GM18505 (cell line): Measurements from ENCODE around the gene AQP5.
A peak's percentile ranks its signal among the peaks of the same experiment; 100 is the strongest.

Experiments used
- ATAC-seq: cut with Tn5 transposase; IDR thresholded peaks from one replicate; pipeline ENCODE4 v1.9.1; 2021; ENCODE audit not compliant: unreplicated experiment
- POLR2A ChIP-seq: IDR thresholded peaks from 4 replicates; pipeline ENCODE4 v1.6.1; 2011; ENCODE audit warnings: borderline replicate concordance; ENCODE audit not compliant: insufficient read depth, insufficient read length; ENCODE audit errors: extremely low read depth

Gene AQP5

GRCh38 chr12:49959685-49960473 lies 1.8 kb upstream of the AQP5 start:
- no peak for ATAC-seq
- TF ChIP-seq POLR2A, result no peak

- ATAC-seq, result no peak
- TF ChIP-seq POLR2A, result no peak
Observed at GRCh38 chr12:49960474-49961110, 1.1 kb upstream of the AQP5 start.

DNA sequence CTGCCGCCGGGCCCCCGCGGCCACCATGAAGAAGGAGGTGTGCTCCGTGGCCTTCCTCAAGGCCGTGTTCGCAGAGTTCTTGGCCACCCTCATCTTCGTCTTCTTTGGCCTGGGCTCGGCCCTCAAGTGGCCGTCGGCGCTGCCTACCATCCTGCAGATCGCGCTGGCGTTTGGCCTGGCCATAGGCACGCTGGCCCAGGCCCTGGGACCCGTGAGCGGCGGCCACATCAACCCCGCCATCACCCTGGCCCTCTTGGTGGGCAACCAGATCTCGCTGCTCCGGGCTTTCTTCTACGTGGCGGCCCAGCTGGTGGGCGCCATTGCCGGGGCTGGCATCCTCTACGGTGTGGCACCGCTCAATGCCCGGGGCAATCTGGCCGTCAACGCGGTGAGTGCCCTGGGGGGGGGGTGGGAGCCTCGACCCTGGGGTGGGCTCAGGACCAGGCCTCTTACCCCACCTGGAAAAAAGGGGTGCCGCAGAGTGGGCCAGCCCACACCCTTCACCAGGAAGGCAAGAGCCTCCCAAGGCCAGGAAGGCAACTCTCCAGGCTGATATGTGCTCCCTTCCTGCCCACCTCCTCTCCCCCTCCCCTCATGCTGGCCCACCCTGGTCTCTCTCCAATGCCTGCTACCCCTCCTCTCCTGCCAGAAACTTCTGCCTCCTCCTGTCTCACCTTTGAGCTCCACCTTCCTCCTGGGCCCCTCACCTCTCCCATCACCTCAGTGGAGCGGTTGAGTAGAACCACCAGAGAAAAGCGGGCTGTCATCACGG lies 507 bp downstream of the AQP5 start:
- no peak for TF ChIP-seq POLR2A

DNA sequence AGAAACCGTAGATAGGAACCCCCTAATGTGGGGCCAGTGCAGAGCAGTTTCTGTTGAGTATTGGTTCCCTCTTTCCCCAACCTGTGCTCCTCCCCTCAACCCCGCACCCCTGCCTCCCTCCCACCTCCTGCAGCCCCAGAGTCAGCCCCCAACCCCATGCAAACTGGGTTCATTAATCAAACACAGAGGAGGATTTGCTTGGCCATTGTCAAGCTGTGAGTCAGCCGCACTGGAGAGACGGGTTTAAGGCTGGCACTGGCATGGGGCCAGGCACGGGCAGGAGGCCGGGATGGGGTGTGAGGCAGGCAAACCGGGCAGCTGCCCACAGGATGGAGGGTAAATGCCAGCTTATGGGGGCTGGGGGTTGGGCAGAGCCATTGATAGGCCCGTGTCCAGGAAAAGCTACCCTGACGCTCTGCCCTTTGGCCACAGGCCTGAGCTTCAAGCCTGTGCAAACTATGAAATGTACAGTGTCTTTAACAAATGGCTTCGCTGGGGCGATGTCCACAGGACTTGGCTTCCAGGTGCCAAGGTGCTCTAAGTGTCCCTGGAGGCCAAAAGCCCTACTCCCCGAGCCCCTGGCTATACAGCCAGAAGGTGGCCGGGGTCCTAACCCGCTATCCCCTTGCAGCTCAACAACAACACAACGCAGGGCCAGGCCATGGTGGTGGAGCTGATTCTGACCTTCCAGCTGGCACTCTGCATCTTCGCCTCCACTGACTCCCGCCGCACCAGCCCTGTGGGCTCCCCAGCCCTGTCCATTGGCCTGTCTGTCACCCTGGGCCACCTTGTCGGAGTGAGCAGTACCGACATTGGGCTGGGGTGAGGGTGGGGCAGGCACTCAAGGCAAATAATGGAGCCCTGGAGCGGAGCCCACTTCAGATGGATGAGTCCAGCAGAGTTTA lies 1.4 kb downstream of the AQP5 start:
- no peak for ATAC-seq
- TF ChIP-seq POLR2A, result no peak

More for the DNA sequence above, 507 bp downstream of the AQP5 start:
- ATAC-seq, result no peak

DNA sequence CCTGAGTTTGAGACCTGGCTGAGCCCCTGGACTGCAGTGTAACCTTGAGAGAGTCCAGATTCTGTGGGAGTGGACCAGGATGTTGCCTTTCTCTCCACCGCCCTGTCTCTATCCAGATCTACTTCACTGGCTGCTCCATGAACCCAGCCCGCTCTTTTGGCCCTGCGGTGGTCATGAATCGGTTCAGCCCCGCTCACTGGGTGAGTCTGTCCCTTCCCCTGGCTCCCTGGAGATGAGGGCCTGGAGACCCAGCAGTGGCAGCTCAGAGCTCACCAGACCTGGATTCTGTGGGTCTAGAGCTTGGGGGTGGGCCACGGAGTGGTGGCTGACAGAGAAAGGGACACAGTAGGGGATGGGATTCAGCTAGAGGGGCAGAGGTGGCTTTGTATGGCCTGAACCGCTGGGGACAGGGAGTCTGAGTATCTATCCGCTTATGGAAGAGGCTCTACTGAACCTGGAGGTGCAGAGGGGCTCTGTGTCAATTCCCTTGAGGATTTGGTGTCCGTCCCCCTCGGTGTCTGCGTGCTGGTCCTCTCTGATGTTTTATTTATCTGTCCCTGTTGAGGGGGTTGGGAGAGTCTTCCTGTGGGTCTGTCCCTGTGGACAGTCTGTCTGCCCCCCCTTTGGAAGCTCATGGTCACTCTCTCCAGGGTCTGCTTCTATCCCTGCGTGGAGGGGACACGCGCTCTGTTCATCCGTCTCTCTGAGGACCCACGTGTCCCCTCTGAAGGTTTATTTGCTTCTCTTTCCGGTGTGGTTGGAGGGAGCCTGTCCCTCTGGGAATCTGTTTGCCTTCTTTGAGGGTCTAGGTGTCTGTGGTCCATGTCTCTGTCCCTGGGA lies 2.5 kb downstream of the AQP5 start:
- no peak for ATAC-seq
- no peak for TF ChIP-seq POLR2A

GRCh38 chr12:49964849-49965624 lies 3.4 kb downstream of the AQP5 start:
- no peak for ATAC-seq
- no peak for TF ChIP-seq POLR2A

GRCh38 chr12:49965836-49966235 lies 4.2 kb downstream of the AQP5 start:
- no peak for TF ChIP-seq POLR2A
- ATAC-seq, result no peak

GRCh38 chr12:49966511-49967041 lies 4.9 kb downstream of the AQP5 start:
- no peak for ATAC-seq
- TF ChIP-seq POLR2A, result no peak

DNA sequence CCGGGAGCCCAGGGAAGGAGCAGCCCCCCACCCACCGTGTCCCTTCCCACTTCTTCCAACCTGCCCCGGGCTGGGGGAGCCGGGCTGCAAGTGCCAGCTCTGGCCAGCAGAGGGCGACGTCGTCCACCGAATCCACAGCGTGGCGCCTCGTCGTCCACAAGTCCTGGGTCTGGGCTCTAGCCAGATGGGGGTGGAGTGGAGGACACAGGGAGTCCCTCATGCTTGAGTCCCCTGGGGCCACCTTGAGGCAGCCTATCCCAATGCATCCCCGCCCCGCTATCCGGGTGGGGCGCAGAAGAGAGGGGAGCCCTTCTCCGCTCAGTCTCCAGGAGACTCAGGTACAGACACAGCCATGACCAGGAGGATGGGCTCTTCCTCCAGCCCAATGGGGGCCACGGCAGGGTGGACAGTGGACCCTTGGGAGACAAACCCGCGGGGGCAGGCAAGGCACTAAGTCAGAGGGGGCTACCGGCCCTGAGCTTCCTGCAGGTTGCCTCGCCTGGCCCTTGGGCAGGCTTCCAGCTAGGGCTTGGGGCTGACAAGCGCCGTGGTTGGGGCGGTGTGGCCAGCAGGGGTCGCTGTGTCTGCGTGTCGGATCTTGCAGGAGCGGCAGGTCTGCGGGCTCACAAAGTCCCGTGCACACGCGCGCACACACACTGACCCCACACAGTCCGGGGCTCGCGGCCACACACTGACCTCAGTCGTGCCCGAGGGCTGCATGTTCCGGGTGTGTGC lies 5.5 kb downstream of the AQP5 start:
- TF ChIP-seq POLR2A, result no peak
- ATAC-seq, result peak; percentile 63

DNA sequence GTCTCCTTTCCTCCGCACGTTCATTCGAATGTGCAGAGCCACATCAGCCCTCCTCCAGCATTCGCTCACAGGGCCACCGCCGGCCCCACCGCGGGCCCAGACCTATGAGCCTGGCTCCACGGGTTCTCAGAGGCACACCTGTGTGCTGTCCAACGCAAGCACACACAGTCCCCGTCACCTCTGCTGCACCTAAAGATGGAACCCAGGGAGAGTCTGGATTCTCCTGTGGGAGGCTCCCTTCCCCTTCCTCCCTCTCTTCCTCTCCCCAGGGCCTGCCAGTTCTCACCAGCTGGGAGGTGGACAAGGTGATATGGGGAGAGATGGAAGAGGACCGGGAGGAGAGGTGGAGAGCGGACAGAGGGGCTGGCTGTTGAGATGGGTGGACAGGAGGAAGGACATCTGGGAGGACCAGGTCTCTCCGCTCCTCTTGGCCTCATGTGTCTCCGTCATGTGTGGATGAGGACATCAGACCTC lies 6.1 kb downstream of the AQP5 start:
- no peak for ATAC-seq
- no peak for TF ChIP-seq POLR2A

GRCh38 chr12:49968471-49968870 lies 6.8 kb downstream of the AQP5 start:
- no peak for TF ChIP-seq POLR2A
- no peak for ATAC-seq

- no peak for TF ChIP-seq POLR2A
- no peak for ATAC-seq
Observed at GRCh38 chr12:49969027-49969426, 7.4 kb downstream of the AQP5 start.
